ENCODE measurements around the gene SSPN. TPM values are rescaled to one million over a fixed set of nuclear protein-coding genes. Genes with fewer than 3 reads are reported as not detected.

Gene SSPN
- total RNA-seq, 2 donors from 2014 or later: 52.4 to 61.1 TPM

DNA sequence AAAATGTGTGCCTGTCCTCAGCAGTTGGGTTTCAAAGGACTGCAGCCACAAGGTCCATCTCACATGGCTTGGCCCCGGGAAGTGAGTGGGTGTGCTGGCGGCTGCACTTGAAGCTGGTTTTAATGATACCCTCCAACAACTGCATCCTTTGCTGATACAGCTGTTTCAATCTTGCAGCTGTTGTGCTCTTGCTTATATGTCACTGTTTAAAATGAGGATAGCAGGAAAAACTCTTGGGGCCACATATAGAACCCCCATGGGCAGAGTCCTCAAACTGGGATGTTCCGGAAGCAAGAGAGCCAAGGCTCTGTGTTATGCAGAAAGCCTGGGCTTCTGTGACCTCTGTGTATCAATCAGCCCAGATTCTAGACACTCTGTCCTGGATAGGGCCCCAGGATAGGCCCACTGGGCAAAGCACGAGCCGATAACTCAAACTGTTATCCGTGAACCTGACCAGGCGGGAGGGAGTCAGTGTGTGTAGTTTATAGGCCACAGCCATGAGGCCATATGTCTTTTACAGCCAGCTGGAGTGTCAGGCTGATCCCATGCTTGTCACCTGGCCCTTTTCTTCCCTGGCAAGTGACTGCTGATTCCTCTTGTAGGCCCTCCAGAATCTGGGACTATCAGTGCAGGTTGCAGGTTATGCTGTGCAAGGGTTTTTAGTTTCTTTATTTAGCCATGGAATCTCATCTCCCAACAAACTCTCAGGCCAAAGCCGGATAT lies 74.3 kb downstream of the SSPN start:
- no peaks in the 10 kb centered on the region for H3K36me3 ChIP-seq
- H3K9me3 ChIP-seq: peaks cover 0 to under 1% of the 10 kb centered on the region in 2 donors
- no peak for DNase-seq (ENCODE audit: low spot score)
- no peaks in the 10 kb centered on the region for H3K27me3 ChIP-seq
- TF ChIP-seq, protein P1, sequence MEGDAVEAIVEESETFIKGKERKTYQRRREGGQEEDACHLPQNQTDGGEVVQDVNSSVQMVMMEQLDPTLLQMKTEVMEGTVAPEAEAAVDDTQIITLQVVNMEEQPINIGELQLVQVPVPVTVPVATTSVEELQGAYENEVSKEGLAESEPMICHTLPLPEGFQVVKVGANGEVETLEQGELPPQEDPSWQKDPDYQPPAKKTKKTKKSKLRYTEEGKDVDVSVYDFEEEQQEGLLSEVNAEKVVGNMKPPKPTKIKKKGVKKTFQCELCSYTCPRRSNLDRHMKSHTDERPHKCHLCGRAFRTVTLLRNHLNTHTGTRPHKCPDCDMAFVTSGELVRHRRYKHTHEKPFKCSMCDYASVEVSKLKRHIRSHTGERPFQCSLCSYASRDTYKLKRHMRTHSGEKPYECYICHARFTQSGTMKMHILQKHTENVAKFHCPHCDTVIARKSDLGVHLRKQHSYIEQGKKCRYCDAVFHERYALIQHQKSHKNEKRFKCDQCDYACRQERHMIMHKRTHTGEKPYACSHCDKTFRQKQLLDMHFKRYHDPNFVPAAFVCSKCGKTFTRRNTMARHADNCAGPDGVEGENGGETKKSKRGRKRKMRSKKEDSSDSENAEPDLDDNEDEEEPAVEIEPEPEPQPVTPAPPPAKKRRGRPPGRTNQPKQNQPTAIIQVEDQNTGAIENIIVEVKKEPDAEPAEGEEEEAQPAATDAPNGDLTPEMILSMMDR (IDR thresholded peaks at IDR 0.05): no peak
- H3K27ac ChIP-seq: peak overlapping the region in 1 of 2 donors; percentile 58
- no peak overlapping the region for H3K4me3 ChIP-seq
- peaks cover 0 to 40% of the 10 kb centered on the region in 2 donors for H3K4me1 ChIP-seq

DNA sequence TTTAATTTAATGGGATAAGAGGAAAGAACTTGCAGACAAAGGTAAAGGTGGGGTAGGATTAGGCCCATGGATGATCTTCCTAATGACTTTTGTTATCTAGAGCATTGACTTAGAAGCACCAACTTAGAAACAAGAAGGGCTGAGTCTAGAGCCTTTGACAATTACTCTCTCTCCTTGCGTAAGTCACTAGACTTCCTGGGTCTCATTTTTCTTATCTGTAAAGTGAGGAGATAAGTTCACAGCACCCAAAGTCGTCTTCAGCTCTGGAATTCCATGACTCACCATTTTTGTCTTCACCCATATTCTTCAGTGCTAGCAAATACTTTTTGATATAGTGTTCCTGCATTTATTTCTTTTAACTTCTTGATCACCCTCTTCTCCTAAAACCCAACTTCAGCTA lies 75.7 kb downstream of the SSPN start:
- Histone ChIP-seq H3K27ac (no peak overlapping the region), H3K36me3 (no peaks in the 10 kb centered on the region), H3K9me3 (no peaks in the 10 kb centered on the region), H3K4me3 (no peak overlapping the region), H3K27me3 (no peaks in the 10 kb centered on the region), H3K4me1 (peaks cover 0 to 53% of the 10 kb centered on the region in 2 donors)
- DNase-seq (ENCODE audit: low spot score): no peak
- TF ChIP-seq, protein P1 (IDR thresholded peaks at IDR 0.05): no peak

DNA sequence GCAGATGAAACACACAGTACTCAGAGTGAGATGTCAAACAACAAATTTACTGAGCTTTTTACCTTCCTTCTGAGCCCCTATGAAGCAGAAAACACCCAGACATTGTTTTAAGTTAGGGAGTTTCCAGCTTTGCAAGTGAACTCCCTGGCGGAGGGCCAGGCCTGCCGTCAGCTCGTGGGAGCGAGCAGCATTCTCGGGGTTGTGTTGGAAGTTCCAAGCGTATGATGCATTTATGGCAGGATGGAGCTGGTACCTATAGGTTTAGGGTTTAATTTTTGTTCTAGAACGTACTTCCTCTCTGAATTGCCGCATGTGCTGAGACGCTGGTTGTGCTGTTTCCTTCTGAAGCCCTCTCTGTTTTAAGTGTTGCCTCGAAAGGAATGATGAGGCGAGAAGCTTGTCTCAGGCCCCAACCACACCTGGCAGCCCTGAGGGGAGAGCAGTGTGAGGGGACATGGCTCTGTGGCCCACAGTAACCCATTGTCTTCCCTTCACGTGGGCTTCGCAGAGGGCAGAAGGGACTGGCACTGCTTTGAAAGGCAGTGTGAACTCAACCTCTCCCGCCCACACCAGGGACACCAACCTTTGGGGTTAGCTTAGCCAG lies 76.6 kb downstream of the SSPN start:
- TF ChIP-seq, protein P1 (IDR thresholded peaks at IDR 0.05): no peak
- Histone ChIP-seq H3K4me3 (no peak overlapping the region), H3K27ac (no peak overlapping the region), H3K36me3 (no peaks in the 10 kb centered on the region), H3K4me1 (peaks cover 0 to 54% of the 10 kb centered on the region in 2 donors), H3K9me3 (no peaks in the 10 kb centered on the region), H3K27me3 (no peaks in the 10 kb centered on the region)
- peak; percentile 82 for DNase-seq (ENCODE audit: low spot score)

DNA sequence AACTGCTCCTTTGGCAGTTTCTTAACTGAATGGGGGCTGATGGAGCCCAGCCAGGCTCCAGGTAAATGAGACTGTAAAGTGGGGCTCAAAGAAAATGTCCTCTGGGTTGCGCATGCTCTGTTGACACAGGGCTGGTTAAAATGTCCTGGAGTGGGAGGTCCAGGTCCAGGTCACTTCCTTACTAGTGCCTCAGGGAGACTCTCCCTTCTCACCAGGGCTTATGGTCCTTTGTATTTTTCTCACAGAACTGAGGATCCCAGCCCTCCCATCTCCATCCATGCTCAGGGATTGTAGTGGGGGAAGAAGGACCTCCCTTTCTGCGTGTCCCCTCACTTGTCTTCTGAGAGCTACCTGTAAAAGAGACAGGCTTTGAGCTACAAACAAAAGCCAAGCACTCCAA lies 77.5 kb downstream of the SSPN start:
- Histone ChIP-seq H3K9me3 (no peaks in the 10 kb centered on the region), H3K27me3 (no peaks in the 10 kb centered on the region), H3K27ac (no peak overlapping the region), H3K4me3 (no peak overlapping the region), H3K36me3 (no peaks in the 10 kb centered on the region), H3K4me1 (peaks cover 0 to 54% of the 10 kb centered on the region in 2 donors)
- TF ChIP-seq, protein P1 (IDR thresholded peaks at IDR 0.05): no peak
- DNase-seq (ENCODE audit: low spot score): no peak

DNA sequence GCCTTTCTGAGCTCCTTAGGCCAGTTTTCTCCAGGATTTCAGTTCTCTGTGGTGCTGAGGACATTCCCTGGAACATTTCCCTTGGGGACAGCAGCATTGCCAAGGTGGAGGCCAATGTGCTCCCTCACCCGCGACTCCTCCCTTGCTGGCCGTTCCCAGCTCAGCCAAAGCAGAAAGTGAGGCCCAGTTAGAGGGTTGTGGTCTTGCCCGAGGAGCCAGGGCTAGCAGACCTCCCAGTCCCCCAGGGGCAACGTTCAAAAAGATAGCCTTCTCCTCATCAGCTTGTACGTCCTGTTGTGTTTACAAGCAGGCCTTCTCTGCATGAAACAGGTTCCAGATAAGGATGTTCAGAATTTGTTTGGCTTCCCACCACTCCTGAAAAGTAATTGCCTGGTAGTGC lies 78.4 kb downstream of the SSPN start:
- Histone ChIP-seq H3K27me3 (no peaks in the 10 kb centered on the region), H3K36me3 (no peaks in the 10 kb centered on the region), H3K27ac (peak overlapping the region; percentile 64 to 76), H3K4me1 (peaks cover 0 to 54% of the 10 kb centered on the region in 2 donors), H3K4me3 (no peak overlapping the region), H3K9me3 (no peaks in the 10 kb centered on the region)
- TF ChIP-seq, protein P1 (IDR thresholded peaks at IDR 0.05): no peak
- no peak for DNase-seq (ENCODE audit: low spot score)
